Ecto neural progenitor cell (in vitro differentiated cells): Measurements from ENCODE around the gene C4B.

Experiments used
- DNase-seq: peaks from one replicate; pipeline ENCODE4 v3.0.0-alpha.2; 2018; ENCODE audit warnings: low spot score

Gene C4B

GRCh38 chr6:32082935-32083334 lies 68.3 kb downstream of the C4B start:
- DNase-seq: no peak

- DNase-seq: no peak
These were observed 69.5 kb downstream of the C4B start for GRCh38 chr6:32083812-32084768.

- no peak for DNase-seq
These were observed 70.2 kb downstream of the C4B start for GRCh38 chr6:32084780-32085179.
